SK-N-MC (cell line): ENCODE results near the gene ZSCAN5B.
"Not testable (repeated sequence)": the region's sequence is repeated elsewhere in the genome, so short reads cannot be mapped to it uniquely, and the experiment has no call there.

Experiments used
- EZH2 ChIP-seq: fragments of 200-600 bp; sonication (generic); IDR thresholded peaks from one replicate; pipeline ENCODE4 v1.6.1; 2017; ENCODE audit warnings: antibody characterized with exemption
- POLR2AphosphoS5 ChIP-seq: IDR thresholded peaks from 2 replicates; pipeline ENCODE4 v1.6.1; 2012; ENCODE audit warnings: mild to moderate bottlenecking, low read depth, low read length, borderline replicate concordance

DNA sequence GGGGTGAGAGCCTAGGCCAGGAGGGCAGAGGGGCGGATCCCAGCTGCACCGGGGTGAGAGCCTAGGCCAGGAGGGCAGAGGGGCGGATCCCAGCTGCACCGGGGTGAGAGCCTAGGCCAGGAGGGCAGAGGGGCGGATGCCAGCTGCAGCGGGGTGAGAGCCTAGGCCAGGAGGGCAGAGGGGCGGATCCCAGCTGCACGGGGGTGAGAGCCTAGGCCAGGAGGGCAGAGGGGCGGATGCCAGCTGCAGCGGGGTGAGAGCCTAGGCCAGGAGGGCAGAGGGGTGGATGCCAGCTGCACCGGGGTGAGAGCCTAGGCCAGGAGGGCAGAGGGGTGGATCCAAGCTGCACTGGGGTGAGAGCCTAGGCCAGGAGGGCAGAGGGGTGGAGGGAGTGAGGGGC is 21.3 kb downstream of the ZSCAN5B start:
- not testable (repeated sequence) for TF ChIP-seq EZH2, POLR2AphosphoS5
